Measurements from ENCODE around the gene IL17REL.

- peak in 2 of 6 experiments; percentile 11 to 32 for TF ChIP-seq CTCF (IDR thresholded peaks at IDR 0.05)
- TF ChIP-seq POLR2A (IDR thresholded peaks at IDR 0.05), result no peak
These were observed 29.2 kb downstream of the IL17REL start for GRCh38 chr22:49983148-49984042.
